HG03025 (cell line): ENCODE measurements around the gene FRAS1.
"Not testable (repeated sequence)": the region's sequence is repeated elsewhere in the genome, so short reads cannot be mapped to it uniquely, and the experiment has no call there.

ENCODE experiments used
- ATAC-seq: cut with Tn5 transposase; IDR thresholded peaks from one replicate; pipeline ENCODE4 v1.9.1; 2021; ENCODE audit warnings: mild to moderate bottlenecking, moderate library complexity; ENCODE audit not compliant: unreplicated experiment, low FRiP score

The FRAS1 gene

GRCh38 chr4:78207541-78207940 is 150.4 kb downstream of the FRAS1 start:
- ATAC-seq = no peak

DNA sequence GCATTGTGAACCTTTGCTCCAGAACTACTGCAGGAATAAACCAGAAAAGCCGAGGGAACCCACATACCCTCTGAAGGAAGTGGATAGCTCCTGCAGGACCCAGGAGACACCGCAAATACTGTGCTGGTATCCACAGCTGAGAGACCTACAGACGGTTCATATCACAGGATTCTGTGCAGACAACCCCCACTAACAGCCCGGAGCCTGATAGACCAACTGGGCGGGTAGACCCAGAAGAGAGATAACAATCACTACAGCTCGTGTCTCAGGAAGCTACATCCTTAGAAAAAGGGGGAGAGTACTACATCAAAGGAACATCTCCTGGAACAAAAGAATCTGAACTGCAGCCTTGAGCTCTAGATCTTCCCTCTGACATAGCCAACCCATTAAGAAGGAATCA is 150.8 kb downstream of the FRAS1 start:
- no peak for ATAC-seq

GRCh38 chr4:78208896-78209295 is 151.8 kb downstream of the FRAS1 start:
- not testable (repeated sequence) for ATAC-seq

DNA sequence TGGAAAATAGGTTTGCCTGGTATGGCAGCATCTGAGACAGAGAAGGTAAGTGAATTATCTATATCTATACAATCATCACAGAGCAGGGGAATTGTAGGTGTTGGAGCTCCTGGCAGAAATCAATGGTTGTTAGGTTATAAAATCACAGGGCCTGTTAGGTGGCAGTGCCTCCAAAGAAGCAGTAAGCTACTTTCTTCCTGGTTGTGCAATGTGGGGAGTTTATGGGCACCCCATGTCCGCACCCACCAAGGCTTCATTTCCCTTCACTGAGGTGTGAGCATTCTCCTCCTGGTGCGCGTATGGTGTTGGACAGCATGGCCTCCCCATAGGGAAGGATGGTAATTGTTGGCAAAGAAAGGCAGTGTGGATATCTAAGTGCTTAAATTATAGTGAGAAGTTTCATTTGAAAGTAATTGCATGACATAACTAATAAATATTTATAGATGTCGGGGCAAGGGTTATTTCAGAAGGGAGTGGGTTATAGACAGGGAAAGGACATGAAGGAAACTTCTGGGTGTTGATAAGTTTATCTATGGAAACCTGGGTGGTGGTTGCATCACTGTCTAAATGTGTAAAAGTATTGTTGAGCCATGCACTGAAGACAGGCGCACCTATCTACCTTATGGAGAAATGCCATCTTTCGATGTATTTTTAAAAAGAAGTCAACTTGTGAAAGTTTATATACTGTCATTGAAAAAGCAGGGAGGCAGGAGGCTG is 153.7 kb downstream of the FRAS1 start:
- no peak for ATAC-seq

DNA sequence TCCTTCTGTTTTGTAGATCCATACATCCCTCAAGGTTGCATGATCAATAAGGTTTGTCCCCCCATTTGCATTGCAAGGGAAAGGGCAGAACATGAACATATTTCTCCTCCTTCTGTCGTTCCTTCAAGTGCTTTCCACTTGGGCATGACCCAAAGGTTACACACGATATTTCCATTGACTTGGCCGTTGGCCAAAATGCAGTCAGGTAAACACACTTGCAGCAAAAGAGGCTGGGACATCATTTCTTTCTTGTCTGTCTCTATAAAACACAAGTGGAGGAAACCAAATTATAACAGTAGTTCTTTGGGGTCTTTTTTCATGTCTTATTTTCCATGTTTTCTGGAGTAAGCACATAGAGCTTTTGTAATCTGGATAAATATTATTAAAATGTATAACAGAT is 156.1 kb downstream of the FRAS1 start:
- ATAC-seq = no peak

DNA sequence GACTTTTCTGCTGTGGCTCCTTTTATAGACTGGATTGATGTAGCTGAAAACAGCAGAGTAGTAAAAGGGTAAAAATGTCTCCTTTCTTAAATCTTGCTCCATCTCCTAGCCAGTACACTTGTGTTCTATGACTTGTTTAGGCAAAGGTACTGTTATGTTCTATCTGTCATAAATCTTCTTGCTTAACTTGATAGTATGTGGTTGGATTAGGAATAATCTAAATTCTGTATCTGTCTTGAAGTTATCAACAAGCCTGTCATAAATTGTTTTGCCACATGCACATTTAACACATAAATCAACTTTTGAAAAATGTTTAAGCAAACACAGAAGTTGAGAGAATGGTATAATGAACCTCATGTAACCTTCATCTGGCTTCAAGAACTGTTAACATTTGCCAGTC is 157.0 kb downstream of the FRAS1 start:
- no peak for ATAC-seq

GRCh38 chr4:78217557-78217956 is 160.4 kb downstream of the FRAS1 start:
- ATAC-seq = no peak

GRCh38 chr4:78218260-78218659 is 161.1 kb downstream of the FRAS1 start:
- ATAC-seq = no peak

- no peak for ATAC-seq
Observed at GRCh38 chr4:78219825-78220224, 162.7 kb downstream of the FRAS1 start.

DNA sequence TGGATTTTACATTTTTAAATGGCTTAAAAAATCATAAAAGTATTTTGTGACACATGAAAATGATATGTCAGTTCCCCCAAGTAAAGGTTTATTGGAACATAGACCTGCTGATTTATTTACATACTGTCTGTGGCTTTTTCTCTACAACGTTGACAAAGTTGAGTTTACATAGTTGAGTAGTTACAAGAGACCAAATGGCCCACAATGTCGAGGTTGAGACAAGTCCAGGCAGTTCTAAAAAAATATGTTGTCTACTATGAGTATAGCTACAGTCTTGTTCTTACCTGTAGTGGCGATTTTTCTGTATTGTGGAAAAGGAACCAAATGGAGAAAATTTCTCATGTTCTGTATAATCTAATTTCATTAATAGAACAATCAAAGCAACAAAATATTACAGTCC is 163.2 kb downstream of the FRAS1 start:
- ATAC-seq = no peak

GRCh38 chr4:78222575-78223186 is 165.6 kb downstream of the FRAS1 start:
- no peak for ATAC-seq

DNA sequence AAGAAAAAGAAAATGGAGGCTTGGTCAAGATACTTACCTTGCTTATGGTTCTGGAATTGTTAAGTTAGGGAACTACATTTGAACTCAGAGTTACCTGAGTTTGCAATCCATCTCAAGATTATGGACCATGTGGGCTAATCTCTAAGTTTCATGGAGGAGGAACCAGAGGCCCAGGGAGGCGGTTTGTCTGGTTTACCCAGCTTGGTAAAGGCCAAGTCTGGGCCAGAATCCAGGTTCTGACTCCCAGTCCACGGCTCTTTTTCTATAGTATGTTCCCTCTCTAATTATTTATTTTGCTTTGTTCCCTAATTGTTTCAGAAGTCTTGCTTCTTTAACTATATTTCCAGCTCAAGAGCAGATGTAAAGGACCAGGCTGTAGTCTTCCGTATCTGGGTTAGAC is 168.1 kb downstream of the FRAS1 start:
- no peak for ATAC-seq

DNA sequence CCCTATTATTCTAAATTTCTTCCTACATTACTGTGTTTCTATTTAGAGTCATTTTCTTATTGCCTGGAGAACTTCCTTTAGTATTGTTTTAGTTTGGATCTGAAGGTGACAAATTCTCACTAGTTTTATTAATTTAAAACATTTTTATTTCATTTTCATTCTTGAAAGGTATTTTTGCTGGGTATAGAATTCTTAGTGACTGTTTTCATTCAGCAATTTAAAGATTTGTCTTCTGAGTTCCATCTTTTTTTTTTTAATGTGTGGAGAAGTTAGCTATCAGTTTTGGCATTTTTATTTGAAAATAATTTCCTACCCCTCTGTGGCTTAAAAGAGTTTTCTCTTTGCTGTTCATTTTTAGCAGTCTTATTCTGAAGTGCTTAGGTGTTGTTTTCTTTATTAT is 169.2 kb downstream of the FRAS1 start:
- ATAC-seq = no peak

- no peak for ATAC-seq
Observed at GRCh38 chr4:78227411-78228057, 170.4 kb downstream of the FRAS1 start.

DNA sequence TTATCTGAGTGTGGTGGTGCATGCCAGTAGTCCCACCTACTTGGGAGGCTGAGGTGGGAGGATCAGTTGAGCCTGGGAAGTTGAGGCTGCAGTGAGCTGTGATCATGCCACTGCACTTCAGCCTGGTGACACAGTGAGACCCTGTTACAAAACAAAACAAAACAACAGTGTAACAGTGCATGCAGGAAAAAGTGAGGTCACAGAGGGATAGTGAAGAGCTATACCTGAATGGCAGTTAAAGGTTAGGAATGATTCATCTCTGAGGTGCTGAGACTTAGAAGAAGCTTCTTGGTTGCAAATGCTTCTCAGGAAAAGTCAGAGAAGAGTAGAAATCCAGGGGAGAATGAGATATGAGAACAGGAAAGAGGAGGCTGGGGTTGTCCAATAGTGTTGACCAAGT is 178.7 kb downstream of the FRAS1 start:
- no peak for ATAC-seq

- no peak for ATAC-seq
Observed at GRCh38 chr4:78237360-78237759, 180.2 kb downstream of the FRAS1 start.

GRCh38 chr4:78242071-78242470 is 184.9 kb downstream of the FRAS1 start:
- ATAC-seq = no peak

DNA sequence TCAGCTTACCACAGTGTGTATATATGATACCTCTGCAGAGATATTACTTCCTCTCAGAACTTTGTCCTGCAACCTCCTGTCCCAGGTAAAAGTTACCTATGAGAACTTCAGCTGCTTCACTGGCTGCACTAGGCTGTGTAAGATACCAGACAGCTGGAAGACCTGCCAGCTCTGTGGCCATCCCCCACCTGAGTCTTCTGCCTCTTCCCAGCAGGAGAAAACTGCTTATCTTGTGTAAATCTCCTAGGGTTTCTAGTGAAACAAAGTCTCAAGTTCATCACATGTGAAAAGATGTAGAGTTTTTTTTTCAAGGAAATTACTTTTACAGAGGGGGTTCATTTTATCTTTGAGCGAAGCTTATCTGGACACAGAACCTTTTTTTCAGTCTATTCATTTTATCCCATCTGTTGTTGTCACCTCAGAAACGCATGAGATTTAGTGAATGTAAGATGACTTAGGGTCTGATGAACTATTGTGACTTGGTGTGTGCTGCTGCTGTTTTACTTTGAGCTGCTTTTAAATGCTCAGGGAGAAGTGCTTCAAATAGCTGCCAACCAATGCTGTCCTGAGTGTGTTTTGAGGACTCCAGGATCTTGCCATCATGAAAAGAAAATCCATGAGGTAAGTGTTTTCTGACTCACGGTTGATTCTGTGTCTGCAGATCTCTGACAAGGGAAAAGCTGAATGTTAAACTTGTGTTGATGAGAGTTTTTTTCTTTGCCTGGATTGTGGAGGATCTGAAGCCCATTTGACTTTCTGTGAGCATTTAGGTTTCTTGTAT is 187.8 kb downstream of the FRAS1 start:
- ATAC-seq = no peak

DNA sequence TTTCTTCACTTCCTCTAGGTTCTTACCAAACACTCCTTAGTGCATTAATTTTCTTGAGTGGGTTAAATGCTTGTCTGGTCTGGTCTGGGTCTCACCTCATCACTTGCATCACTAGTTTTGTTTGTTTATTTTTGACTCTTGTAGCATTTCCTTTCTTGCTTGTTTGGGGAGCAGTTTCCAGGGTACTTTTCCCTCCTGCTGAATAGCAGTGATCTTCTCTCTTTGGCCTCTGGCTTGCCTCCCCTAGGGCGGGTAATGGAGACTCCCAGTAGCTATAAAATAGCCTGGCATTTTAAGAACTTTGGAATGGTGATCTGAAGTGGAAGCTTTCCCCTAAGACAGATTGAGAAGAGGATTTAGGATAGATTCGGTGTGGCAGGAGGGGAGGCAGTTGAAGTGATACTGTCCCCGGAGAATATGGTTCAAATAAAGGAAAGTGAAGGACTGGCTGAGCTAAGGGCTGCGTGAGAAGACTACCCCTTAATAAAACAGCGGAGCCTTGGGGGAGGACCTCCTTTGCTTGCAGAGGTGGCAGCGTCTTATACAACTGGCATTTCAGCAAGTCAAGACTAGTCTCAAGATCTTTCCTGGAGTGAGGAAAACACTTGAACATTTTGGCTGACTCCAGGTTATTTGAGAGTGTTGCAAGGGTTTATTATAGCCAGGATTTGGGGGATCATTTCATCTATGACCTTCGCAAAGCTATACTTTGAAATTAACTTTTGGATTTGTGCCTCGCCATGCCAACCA is 190.6 kb downstream of the FRAS1 start:
- no peak for ATAC-seq

GRCh38 chr4:78250500-78250899 is 193.4 kb downstream of the FRAS1 start:
- ATAC-seq = no peak
